Stimulated activated CD4-positive, alpha-beta T cell treated with anti-CD3 and anti-CD28 coated beads, Interleukin-15, amount 100 ng/mL, for 48 hours (primary cell): Measurements from ENCODE around the gene GAREM1.
"Not testable (repeated sequence)": the region's sequence is repeated elsewhere in the genome, so short reads cannot be mapped to it uniquely, and the experiment has no call there.

Experiments
- DNase-seq, 2 donors: peaks; one replicate each; pipeline ENCODE4 v3.0.0-alpha.2; 2020; ENCODE audit warnings: low read depth in 2 of 2

The GAREM1 gene

GRCh38 chr18:32470714-32471633 lies at the start of gene GAREM1:
GAREM1 (minus strand) TSS chr18:32470882; CDS start chr18:32470428, 454 bp downstream.
- peak; percentile 39 to 60 for DNase-seq

- DNase-seq, result no peak
Observed at GRCh38 chr18:32511147-32511546, 40.5 kb upstream of the GAREM1 start.

GRCh38 chr18:32509111-32509510 lies 38.4 kb upstream of the GAREM1 start:
- no peak for DNase-seq

GRCh38 chr18:32507093-32507492 lies 36.4 kb upstream of the GAREM1 start:
- DNase-seq, result no peak

GRCh38 chr18:32502014-32502413 lies 31.3 kb upstream of the GAREM1 start:
- DNase-seq, result no peak

GRCh38 chr18:32501242-32501641 lies 30.6 kb upstream of the GAREM1 start:
- DNase-seq, result not testable (repeated sequence)

- no peak for DNase-seq
Observed at GRCh38 chr18:32483002-32483401, 12.3 kb upstream of the GAREM1 start.

- DNase-seq, result no peak
Observed at GRCh38 chr18:32482117-32482516, 11.4 kb upstream of the GAREM1 start.

- DNase-seq, result no peak
Observed at GRCh38 chr18:32480581-32480980, 9.9 kb upstream of the GAREM1 start.

- no peak for DNase-seq
Observed at GRCh38 chr18:32478807-32479206, 8.1 kb upstream of the GAREM1 start.

- DNase-seq, result no peak
Observed at GRCh38 chr18:32478317-32478716, 7.6 kb upstream of the GAREM1 start.

GRCh38 chr18:32476106-32476505 lies 5.4 kb upstream of the GAREM1 start:
- no peak for DNase-seq

GRCh38 chr18:32475069-32475468 lies 4.4 kb upstream of the GAREM1 start:
- DNase-seq, result not testable (repeated sequence)

- DNase-seq, result no peak
Observed at GRCh38 chr18:32473325-32473724, 2.6 kb upstream of the GAREM1 start.

- DNase-seq, result no peak
Observed at GRCh38 chr18:32472841-32473240, 2.2 kb upstream of the GAREM1 start.

- DNase-seq, result no peak
Observed at GRCh38 chr18:32470460-32470713, 295 bp downstream of the GAREM1 start.

GRCh38 chr18:32469691-32470459 lies 807 bp downstream of the GAREM1 start:
- no peak for DNase-seq

GRCh38 chr18:32469190-32469651 lies 1.5 kb downstream of the GAREM1 start:
- DNase-seq, result no peak

GRCh38 chr18:32468147-32468845 lies 2.4 kb downstream of the GAREM1 start:
- DNase-seq, result no peak

GRCh38 chr18:32461709-32462272 lies 8.9 kb downstream of the GAREM1 start:
- no peak for DNase-seq

- DNase-seq, result no peak
Observed at GRCh38 chr18:32460171-32460731, 10.4 kb downstream of the GAREM1 start.
